ENCODE data around the gene MED25. TPM values are rescaled to one million over a fixed set of nuclear protein-coding genes. Genes with fewer than 3 reads are reported as not detected.

Gene MED25
- total RNA-seq, 1 experiment from 2014 or later, result 39.9 TPM

DNA sequence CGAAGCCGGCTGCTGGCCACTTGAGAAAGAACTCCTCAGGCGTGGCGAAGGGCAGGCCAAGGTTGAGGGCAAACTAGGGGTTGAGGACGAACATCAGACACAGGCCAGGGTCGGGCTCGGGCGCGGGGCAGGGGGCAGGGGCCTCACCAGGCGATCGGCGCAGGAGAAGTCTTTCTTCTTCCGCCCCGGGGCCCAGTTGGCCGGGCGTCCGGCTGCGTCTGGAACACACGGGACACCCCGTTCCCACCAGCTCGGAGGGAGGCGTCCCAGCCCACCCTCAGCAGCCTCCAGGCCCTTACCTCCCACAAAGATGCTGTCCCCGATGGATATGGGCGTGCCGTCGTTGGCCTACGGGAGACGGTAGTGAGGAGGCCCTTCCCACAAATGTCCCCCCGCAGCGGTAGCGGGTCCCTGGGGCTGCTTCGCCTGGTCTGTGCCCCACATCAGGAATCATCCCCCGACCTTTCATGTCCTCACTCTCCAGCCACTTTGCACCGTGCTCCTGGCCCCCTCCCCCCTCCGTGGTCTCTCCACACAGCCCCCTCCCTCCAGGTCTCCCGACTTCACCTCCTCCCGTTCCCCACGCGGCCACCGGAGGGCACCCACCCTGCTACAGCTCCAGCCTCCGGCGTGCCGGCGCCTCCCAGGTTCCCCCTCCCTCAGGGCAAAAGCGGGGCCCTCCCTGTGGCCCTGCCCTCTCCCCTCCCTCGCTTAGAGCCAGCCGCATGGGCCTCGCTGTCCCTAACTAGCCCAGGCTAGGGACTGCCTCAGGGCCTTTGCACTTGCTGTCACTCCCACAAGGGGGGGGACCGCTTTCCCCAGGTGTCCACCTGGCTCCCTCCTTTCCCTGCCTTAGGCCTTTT, 44.5 kb downstream of the MED25 start:
- CTCF ChIA-PET, result interaction anchor here (0.7 kb wide), 2 partner anchors 85 to 274 kb away, joined by 3 to 5 read pairs; no protein-coding TSS in a partner anchor
- BruUV-seq (replicated peaks), result no TSS peak
- POLR2A ChIA-PET, result interaction anchor here (1.0 to 1.5 kb wide), 2 partner anchors 12 to 292 kb away, joined by 3 to 7 read pairs; partner anchors contain the start of gene PTOV1
- H3K36me3 Mint-ChIP-seq (ENCODE audit: insufficient read depth, unreplicated experiment), result peaks cover 79% of the 10 kb centered on the region
- peaks cover 5% of the 10 kb centered on the region for H3K4me1 Mint-ChIP-seq (ENCODE audit: insufficient read depth, unreplicated experiment)
- H3K27me3 Mint-ChIP-seq (ENCODE audit: insufficient read depth, unreplicated experiment), result no peaks in the 10 kb centered on the region
- TF ChIP-seq, protein P1, sequence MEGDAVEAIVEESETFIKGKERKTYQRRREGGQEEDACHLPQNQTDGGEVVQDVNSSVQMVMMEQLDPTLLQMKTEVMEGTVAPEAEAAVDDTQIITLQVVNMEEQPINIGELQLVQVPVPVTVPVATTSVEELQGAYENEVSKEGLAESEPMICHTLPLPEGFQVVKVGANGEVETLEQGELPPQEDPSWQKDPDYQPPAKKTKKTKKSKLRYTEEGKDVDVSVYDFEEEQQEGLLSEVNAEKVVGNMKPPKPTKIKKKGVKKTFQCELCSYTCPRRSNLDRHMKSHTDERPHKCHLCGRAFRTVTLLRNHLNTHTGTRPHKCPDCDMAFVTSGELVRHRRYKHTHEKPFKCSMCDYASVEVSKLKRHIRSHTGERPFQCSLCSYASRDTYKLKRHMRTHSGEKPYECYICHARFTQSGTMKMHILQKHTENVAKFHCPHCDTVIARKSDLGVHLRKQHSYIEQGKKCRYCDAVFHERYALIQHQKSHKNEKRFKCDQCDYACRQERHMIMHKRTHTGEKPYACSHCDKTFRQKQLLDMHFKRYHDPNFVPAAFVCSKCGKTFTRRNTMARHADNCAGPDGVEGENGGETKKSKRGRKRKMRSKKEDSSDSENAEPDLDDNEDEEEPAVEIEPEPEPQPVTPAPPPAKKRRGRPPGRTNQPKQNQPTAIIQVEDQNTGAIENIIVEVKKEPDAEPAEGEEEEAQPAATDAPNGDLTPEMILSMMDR (IDR thresholded peaks at IDR 0.05; ENCODE audit: unreplicated experiment), result no peak
- no peak for DNase-seq (ENCODE audit: unreplicated experiment)
- H3K27ac Mint-ChIP-seq (ENCODE audit: low read depth, unreplicated experiment), result no peak overlapping the region
- intact Hi-C loops (cut with micrococcal nuclease), result no loop called here
- no peaks in the 10 kb centered on the region for H3K9me3 Mint-ChIP-seq (ENCODE audit: unreplicated experiment)
- H3K4me3 Mint-ChIP-seq (ENCODE audit: unreplicated experiment), result no peak overlapping the region

GRCh38 chr19:49863254-49863934, 45.3 kb downstream of the MED25 start:
- no peak overlapping the region for H3K27ac Mint-ChIP-seq (ENCODE audit: low read depth, unreplicated experiment)
- TF ChIP-seq, protein P1 (IDR thresholded peaks at IDR 0.05; ENCODE audit: unreplicated experiment), result no peak
- H3K27me3 Mint-ChIP-seq (ENCODE audit: insufficient read depth, unreplicated experiment), result no peaks in the 10 kb centered on the region
- ChIA-PET POLR2A (interaction anchor here (0.6 to 6.7 kb wide), 6 partner anchors 11 to 293 kb away, joined by 3 to 78 read pairs (median 6); partner anchors contain the start of genes AKT1S1, PTOV1 and TBC1D17), CTCF (interaction anchor here (0.7 to 1.1 kb wide), 4 partner anchors 15 to 1382 kb away, joined by 3 to 5 read pairs (median 3); no protein-coding TSS in a partner anchor)
- intact Hi-C loops (cut with micrococcal nuclease), result no loop called here
- H3K9me3 Mint-ChIP-seq (ENCODE audit: unreplicated experiment), result no peaks in the 10 kb centered on the region
- no TSS peak for BruUV-seq (replicated peaks)
- peaks cover 74% of the 10 kb centered on the region for H3K36me3 Mint-ChIP-seq (ENCODE audit: insufficient read depth, unreplicated experiment)
- DNase-seq (ENCODE audit: unreplicated experiment), result no peak
- H3K4me1 Mint-ChIP-seq (ENCODE audit: insufficient read depth, unreplicated experiment), result peaks cover 5% of the 10 kb centered on the region
- no peak overlapping the region for H3K4me3 Mint-ChIP-seq (ENCODE audit: unreplicated experiment)

DNA sequence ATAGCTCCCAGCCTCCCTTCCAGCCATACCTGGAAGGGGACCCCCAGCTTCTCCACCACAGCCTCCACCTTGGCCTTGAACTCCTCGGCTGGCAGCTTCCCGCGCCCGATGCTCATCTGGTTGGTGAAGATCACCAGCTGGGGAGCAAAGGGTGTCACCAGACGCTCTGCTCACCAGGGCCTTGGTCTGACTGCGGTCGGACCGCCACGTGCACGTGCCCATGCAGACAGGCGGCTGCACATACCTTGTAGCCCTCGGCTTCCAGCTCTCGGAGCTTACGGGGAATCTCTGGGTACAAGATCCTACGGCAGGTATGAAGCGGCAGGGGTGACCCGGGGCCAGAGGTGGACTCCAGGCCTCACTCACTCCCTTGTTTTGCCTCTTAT, 45.8 kb downstream of the MED25 start:
- Mint-ChIP-seq H3K4me1 (ENCODE audit: insufficient read depth, unreplicated experiment) (peaks cover 5% of the 10 kb centered on the region), H3K27ac (ENCODE audit: low read depth, unreplicated experiment) (no peak overlapping the region), H3K4me3 (ENCODE audit: unreplicated experiment) (no peak overlapping the region), H3K27me3 (ENCODE audit: insufficient read depth, unreplicated experiment) (no peaks in the 10 kb centered on the region), H3K9me3 (ENCODE audit: unreplicated experiment) (no peaks in the 10 kb centered on the region), H3K36me3 (ENCODE audit: insufficient read depth, unreplicated experiment) (peaks cover 69% of the 10 kb centered on the region)
- intact Hi-C loops (cut with micrococcal nuclease), result no loop called here
- POLR2A ChIA-PET, result interaction anchor here (0.6 to 6.7 kb wide), 6 partner anchors 12 to 188 kb away, joined by 3 to 78 read pairs (median 6); partner anchors contain the start of genes AKT1S1, PTOV1 and TBC1D17
- TF ChIP-seq, protein P1 (IDR thresholded peaks at IDR 0.05; ENCODE audit: unreplicated experiment), result no peak
- CTCF ChIA-PET, result interaction anchor here (0.7 to 1.1 kb wide), 2 partner anchors 15 to 1382 kb away, joined by 3 read pairs; no protein-coding TSS in a partner anchor
- no peak for DNase-seq (ENCODE audit: unreplicated experiment)
- BruUV-seq (replicated peaks), result no TSS peak

GRCh38 chr19:49864890-49865289, 46.8 kb downstream of the MED25 start:
- Mint-ChIP-seq H3K9me3 (ENCODE audit: unreplicated experiment) (no peaks in the 10 kb centered on the region), H3K4me1 (ENCODE audit: insufficient read depth, unreplicated experiment) (peaks cover 5% of the 10 kb centered on the region), H3K27me3 (ENCODE audit: insufficient read depth, unreplicated experiment) (no peaks in the 10 kb centered on the region), H3K27ac (ENCODE audit: low read depth, unreplicated experiment) (no peak overlapping the region), H3K4me3 (ENCODE audit: unreplicated experiment) (no peak overlapping the region), H3K36me3 (ENCODE audit: insufficient read depth, unreplicated experiment) (peaks cover 61% of the 10 kb centered on the region)
- CTCF ChIA-PET, result interaction anchor here (0.7 to 1.0 kb wide), 2 partner anchors 18 to 362 kb away, joined by 3 read pairs; no protein-coding TSS in a partner anchor
- POLR2A ChIA-PET, result interaction anchor here (0.6 to 6.7 kb wide), 8 partner anchors 12 to 225 kb away, joined by 3 to 78 read pairs (median 4); partner anchors contain the start of genes AKT1S1, PTOV1, RRAS and TBC1D17
- no TSS peak for BruUV-seq (replicated peaks)
- intact Hi-C loops (cut with micrococcal nuclease), result loop anchor here (5.0 kb wide), 1 partner anchor 48 kb away; the partner anchor contains the start of gene MED25
- no peak for DNase-seq (ENCODE audit: unreplicated experiment)
- TF ChIP-seq, protein P1 (IDR thresholded peaks at IDR 0.05; ENCODE audit: unreplicated experiment), result no peak

Data from MCF 10A (cell line).